Endothelial cell of umbilical vein (primary cell): ENCODE results near the gene PTPRK. TPM values are rescaled to one million over a fixed set of nuclear protein-coding genes. Genes with fewer than 3 reads are reported as not detected.

Source experiments
- BruUV-seq: library from RNA; stranded (reverse); fragments of 400-500 nt; replicated peaks from 2 replicates; lab custom pipeline; 2021; lab: Mats Ljungman, UMichigan
- CTCF ChIA-PET: fragments of 300-600, 350-600 bp; sonication (Branson Sonifier 250); formaldehyde crosslinking; loops from one replicate; lab custom pipeline; 2021; ENCODE audit warnings: antibody characterized with exemption, inconsistent platforms; lab: Charles Lee
- POLR2A ChIA-PET: fragments of 300-600, 350-600 bp; sonication (Branson Sonifier 250); formaldehyde crosslinking; loops from one replicate; lab custom pipeline; 2021; ENCODE audit warnings: antibody characterized with exemption, inconsistent platforms; lab: Charles Lee
- DNase-seq: peaks from one replicate; pipeline ENCODE4 v3.0.0-alpha.2; 2011; ENCODE audit warnings: low read depth, low spot score
- FAIRE-seq: peaks from 2 replicates; lab custom pipeline; 2011; peaks lifted over from hg19 to GRCh38; lab: Jason Lieb, UNC
- H2AFZ ChIP-seq: 2 replicates; pipeline ENCODE4 v1.6.0; 2012; ENCODE audit warnings: low read depth, low read length, control low read depth, inconsistent platforms
- H3K27ac ChIP-seq: 2 replicates; pipeline ENCODE4 v1.5.1; 2011; ENCODE audit warnings: low read depth, mild to moderate bottlenecking, control low read depth, low read length, moderate library complexity; ENCODE audit not compliant: insufficient read depth
- H3K27me3 ChIP-seq, 2 experiments: 2 replicates each; pipeline versions ENCODE4 v1.6.0 to v1.6.1; 2011; ENCODE audit warnings: low read length in 2 of 2, mixed read lengths in 1 of 2; ENCODE audit not compliant: control insufficient read depth in 2 of 2, insufficient read depth in 2 of 2
- H3K36me3 ChIP-seq, 2 experiments: 2 replicates in 1 of 2; 3 replicates in 1 of 2; pipeline ENCODE4 v1.5.1; 2011; ENCODE audit warnings: low read length in 2 of 2, mild to moderate bottlenecking in 1 of 2, moderate library complexity in 1 of 2; ENCODE audit not compliant: control insufficient read depth in 2 of 2, insufficient read depth in 2 of 2; ENCODE audit errors: extremely low read depth in 1 of 2
- H3K4me1 ChIP-seq: 3 replicates; pipeline ENCODE4 v1.5.1; 2011; ENCODE audit warnings: mild to moderate bottlenecking, low read length; ENCODE audit not compliant: control insufficient read depth, insufficient read depth; ENCODE audit errors: extremely low read depth
- H3K4me2 ChIP-seq: 2 replicates; pipeline ENCODE4 v1.6.1; 2011; ENCODE audit warnings: low read length, control low read depth, mixed read lengths; ENCODE audit not compliant: insufficient read depth
- H3K4me3 ChIP-seq, 3 experiments: fragments of 200-600 bp in 1 of 3; sonication (generic), shearing (Covaris generic) in 1 of 3; replicated peaks in 1 of 3; 2 replicates each; pipeline ENCODE4 v1.5.1; 2011 to 2016; ENCODE audit warnings: control low read depth in 3 of 3, low read length in 3 of 3, mild to moderate bottlenecking in 2 of 3, inconsistent platforms in 1 of 3, low read depth in 1 of 3, moderate library complexity in 1 of 3; ENCODE audit not compliant: insufficient read depth in 1 of 3
- H3K79me2 ChIP-seq: 2 replicates; pipeline ENCODE4 v1.6.0; 2012; ENCODE audit warnings: low read length, inconsistent platforms; ENCODE audit not compliant: control insufficient read depth, insufficient read depth
- H3K9ac ChIP-seq: replicated peaks from 2 replicates; pipeline ENCODE3; 2011; ENCODE audit warnings: low read length, control low read depth; ENCODE audit not compliant: insufficient read depth; ENCODE audit errors: extremely low read depth
- H3K9me1 ChIP-seq: replicated peaks from 3 replicates; pipeline ENCODE4 v1.6.0; 2011; ENCODE audit warnings: mild to moderate bottlenecking, low read length; ENCODE audit not compliant: control insufficient read depth, insufficient read depth; ENCODE audit errors: extremely low read depth
- H3K9me3 ChIP-seq: replicated peaks from 2 replicates; pipeline ENCODE4 v1.5.1; 2012; ENCODE audit warnings: low read length, inconsistent platforms; ENCODE audit not compliant: control insufficient read depth, insufficient read depth
- H4K20me1 ChIP-seq: replicated peaks from 2 replicates; pipeline ENCODE3; 2011; ENCODE audit warnings: mild to moderate bottlenecking, low read length; ENCODE audit not compliant: control insufficient read depth, insufficient read depth; ENCODE audit errors: extremely low read depth
- EZH2 ChIP-seq: IDR thresholded peaks from 2 replicates; pipeline ENCODE4 v1.6.1; 2012; ENCODE audit warnings: borderline replicate concordance, low read depth, mild to moderate bottlenecking, moderate library complexity, low read length, inconsistent platforms; ENCODE audit not compliant: severe bottlenecking
- FOS ChIP-seq: IDR thresholded peaks from 2 replicates; pipeline ENCODE4 v1.6.1; 2011; ENCODE audit warnings: mild to moderate bottlenecking, low read length, moderate library complexity, borderline replicate concordance; ENCODE audit not compliant: insufficient read depth
- GATA2 ChIP-seq: IDR thresholded peaks from 2 replicates; pipeline ENCODE4 v1.7.0; 2011; ENCODE audit warnings: low read depth, mild to moderate bottlenecking, moderate library complexity, mixed read lengths, low read length; ENCODE audit not compliant: insufficient read length, insufficient read depth
- JUN ChIP-seq: IDR thresholded peaks from 2 replicates; pipeline ENCODE4 v1.6.1; 2011; ENCODE audit warnings: borderline replicate concordance, low read depth; ENCODE audit not compliant: insufficient read length, insufficient read depth
- MYC ChIP-seq: IDR thresholded peaks from one replicate; pipeline ENCODE4 v1.6.1; 2011; ENCODE audit warnings: mild to moderate bottlenecking, low read depth, low read length
- POLR2A ChIP-seq: IDR thresholded peaks from 2 replicates; pipeline ENCODE4 v1.6.1; 2012; ENCODE audit warnings: low read depth, mild to moderate bottlenecking, control low read depth, low read length
- POLR2AphosphoS5 ChIP-seq: IDR thresholded peaks from 2 replicates; pipeline ENCODE4 v1.6.1; 2012; ENCODE audit warnings: low read depth, mild to moderate bottlenecking, control low read depth, low read length, moderate library complexity; ENCODE audit not compliant: insufficient read depth
- dilution Hi-C: fragments of 300-500 bp; cut with MboI; formaldehyde crosslinking; loops from one replicate; pipeline ENCODE4 v1.15.0; 2019; ENCODE audit warnings: low sequenced_read_pairs; ENCODE audit not compliant: extremely low pct_ligation_motif_present
- intact Hi-C: fragments of 100-400 bp; cut with micrococcal nuclease; formaldehyde crosslinking; loops from one replicate; pipeline ENCODE4 v1.10.0; 2022
- polyA plus RNA-seq, 4 experiments: library from polyadenylated mRNA; depleted of rRNA in 3 of 4; stranded (reverse) in 3 of 4; unstranded in 1 of 4; fragments of >200 nt; gene quantifications; 2 replicates each; pipeline versions ENCODE4 v1.2.1 to v1.2.3, GENCODE V29; 2011 to 2012; ENCODE audit warnings: missing spikeins in 1 of 4
- total RNA-seq: library from RNA; stranded (reverse); gene quantifications from 2 replicates; pipeline ENCODE4 v1.2.3, GENCODE V29; 2021
- TF ChIP-seq, protein P1 (sequence below): IDR thresholded peaks from 2 replicates; pipeline ENCODE4 v1.6.1; 2011; ENCODE audit not compliant: insufficient read depth, insufficient read length

PTPRK gene
- total and polyA plus RNA-seq, 2 donors (not counting 3 experiments of a cell fraction or from before 2014, with no cell fraction given), result 15.2 to 74.0 TPM

DNA sequence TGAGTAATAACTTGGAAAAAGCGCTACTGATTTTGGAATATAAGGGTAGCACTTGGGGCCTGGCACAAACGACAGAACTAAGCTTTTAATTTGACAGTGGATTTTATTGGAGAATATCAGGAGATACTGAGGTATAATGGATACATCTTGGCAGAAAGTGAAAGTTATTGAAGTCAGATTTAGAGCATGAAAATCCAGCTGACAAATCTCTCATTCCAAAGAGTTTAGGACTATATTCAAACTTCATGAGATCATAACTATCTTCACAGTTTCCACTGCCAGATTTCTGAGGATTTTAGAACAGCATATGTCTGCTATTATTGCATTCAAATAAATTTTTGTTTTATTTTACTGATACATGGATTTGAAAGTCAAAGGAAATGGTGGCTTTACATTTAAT, 487.2 kb downstream of the PTPRK start:
- DNase-seq (no peak), FAIRE-seq (no peak)
- Histone ChIP-seq H3K4me2 (no peak overlapping the region), H3K9me3 (no peaks in the 10 kb centered on the region), H3K79me2 (no peaks in the 10 kb centered on the region), H4K20me1 (no peaks in the 10 kb centered on the region), H3K4me1 (no peaks in the 10 kb centered on the region), H3K27ac (no peak overlapping the region), H3K4me3 (no peak overlapping the region), H3K9me1 (no peaks in the 10 kb centered on the region), H3K27me3 (no peaks in the 10 kb centered on the region), H2AFZ (no peak overlapping the region), H3K9ac (no peak overlapping the region), H3K36me3 (no peaks in the 10 kb centered on the region)
- no TSS peak for BruUV-seq
- intact Hi-C loops (no loop called here), dilution Hi-C loops (no loop called here)
- ChIA-PET POLR2A (no interaction called here), CTCF (interaction anchor here (1.1 to 1.7 kb wide), 3 partner anchors 35 to 484 kb away, joined by 3 read pairs; no protein-coding TSS in a partner anchor)
- TF ChIP-seq POLR2AphosphoS5, result no peak
- TF ChIP-seq EZH2, result no peak
- no peak for TF ChIP-seq MYC
- TF ChIP-seq, protein P1, sequence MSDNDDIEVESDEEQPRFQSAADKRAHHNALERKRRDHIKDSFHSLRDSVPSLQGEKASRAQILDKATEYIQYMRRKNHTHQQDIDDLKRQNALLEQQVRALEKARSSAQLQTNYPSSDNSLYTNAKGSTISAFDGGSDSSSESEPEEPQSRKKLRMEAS, result no peak
- TF ChIP-seq JUN, result no peak
- TF ChIP-seq FOS, result no peak
- no peak for TF ChIP-seq POLR2A
- no peak for TF ChIP-seq GATA2

DNA sequence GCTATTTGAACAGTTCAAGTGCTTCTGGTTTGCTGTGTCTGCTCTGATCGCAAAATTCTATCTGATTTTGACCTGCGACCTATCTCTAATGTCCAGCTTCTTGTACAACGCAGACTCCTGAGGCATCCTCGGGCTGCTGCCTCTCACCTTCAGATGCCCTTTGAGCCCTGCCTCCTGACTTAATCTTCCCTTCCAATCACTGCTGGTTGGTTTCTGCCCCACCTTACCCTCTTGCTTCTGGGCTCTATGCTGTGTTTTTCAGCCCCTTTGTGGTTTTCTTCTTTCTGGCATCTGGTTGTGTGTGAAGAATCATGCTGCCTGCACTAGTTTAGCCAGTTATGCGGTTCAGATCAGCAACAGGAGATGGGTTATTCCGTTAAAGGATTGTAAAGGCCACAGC, 488.4 kb downstream of the PTPRK start:
- DNase-seq (no peak), FAIRE-seq (no peak)
- ChIA-PET CTCF (interaction anchor here (0.6 to 1.7 kb wide), 4 partner anchors 36 to 485 kb away, joined by 3 read pairs; no protein-coding TSS in a partner anchor), POLR2A (no interaction called here)
- no peaks in the 10 kb centered on the region for H3K79me2 ChIP-seq
- H3K9ac ChIP-seq, result no peak overlapping the region
- H3K9me3 ChIP-seq, result no peaks in the 10 kb centered on the region
- dilution Hi-C loops, result no loop called here
- H3K9me1 ChIP-seq, result no peaks in the 10 kb centered on the region
- H3K4me1 ChIP-seq, result no peaks in the 10 kb centered on the region
- no peak overlapping the region for H3K4me3 ChIP-seq
- H3K36me3 ChIP-seq, result no peaks in the 10 kb centered on the region
- intact Hi-C loops, result no loop called here
- H3K27me3 ChIP-seq, result no peaks in the 10 kb centered on the region
- H2AFZ ChIP-seq, result no peak overlapping the region
- no TSS peak for BruUV-seq
- TF ChIP-seq MYC (no peak), GATA2 (no peak), JUN (no peak), EZH2 (no peak), POLR2AphosphoS5 (no peak)
- H3K27ac ChIP-seq, result no peak overlapping the region
- no peak overlapping the region for H3K4me2 ChIP-seq
- no peaks in the 10 kb centered on the region for H4K20me1 ChIP-seq
